ENCODE results near the gene MFSD2B. TPM values are rescaled to one million over a fixed set of nuclear protein-coding genes. Genes with fewer than 3 reads are reported as not detected.

The MFSD2B gene
- total RNA-seq: 0.14 TPM in 1 of 2 replicates, not detected in the other

- peaks cover 45% of the 10 kb centered on the region for H3K27me3 Mint-ChIP-seq
- no peaks in the 10 kb centered on the region for H3K36me3 Mint-ChIP-seq (ENCODE audit: low read depth)
- no peak within 1 kb of the TSS for H3K27ac Mint-ChIP-seq
- no peak within 1 kb of the TSS for H3K4me3 Mint-ChIP-seq
- no peak for DNase-seq
- H3K4me1 Mint-ChIP-seq: peaks cover 2% of the 10 kb centered on the region
- H3K9me3 Mint-ChIP-seq: no peaks in the 10 kb centered on the region
- intact Hi-C loops (cut with micrococcal nuclease): no loop called here
Observed at GRCh38 chr2:24009680-24010476, at the start of gene MFSD2B. TSS of gene MFSD2B (plus strand) at chr2:24010085. CDS start at chr2:24010097, 12 bp downstream.

GRCh38 chr2:23967846-23968245 lies 42.0 kb upstream of the MFSD2B start:
- H3K4me1 Mint-ChIP-seq: no peaks in the 10 kb centered on the region
- H3K27ac Mint-ChIP-seq: no peak overlapping the region
- intact Hi-C loops (cut with micrococcal nuclease): no loop called here
- H3K9me3 Mint-ChIP-seq: no peaks in the 10 kb centered on the region
- no peaks in the 10 kb centered on the region for H3K27me3 Mint-ChIP-seq
- H3K36me3 Mint-ChIP-seq (ENCODE audit: low read depth): peaks cover 3% of the 10 kb centered on the region
- H3K4me3 Mint-ChIP-seq: no peak overlapping the region
- no peak for DNase-seq

- intact Hi-C loops (cut with micrococcal nuclease): no loop called here
- Mint-ChIP-seq H3K4me3 (no peak overlapping the region), H3K4me1 (no peaks in the 10 kb centered on the region), H3K27me3 (no peaks in the 10 kb centered on the region), H3K36me3 (ENCODE audit: low read depth) (peaks cover 8% of the 10 kb centered on the region), H3K27ac (no peak overlapping the region), H3K9me3 (no peaks in the 10 kb centered on the region)
- no peak for DNase-seq
Observed at GRCh38 chr2:23976883-23977282, 33.0 kb upstream of the MFSD2B start.

DNA sequence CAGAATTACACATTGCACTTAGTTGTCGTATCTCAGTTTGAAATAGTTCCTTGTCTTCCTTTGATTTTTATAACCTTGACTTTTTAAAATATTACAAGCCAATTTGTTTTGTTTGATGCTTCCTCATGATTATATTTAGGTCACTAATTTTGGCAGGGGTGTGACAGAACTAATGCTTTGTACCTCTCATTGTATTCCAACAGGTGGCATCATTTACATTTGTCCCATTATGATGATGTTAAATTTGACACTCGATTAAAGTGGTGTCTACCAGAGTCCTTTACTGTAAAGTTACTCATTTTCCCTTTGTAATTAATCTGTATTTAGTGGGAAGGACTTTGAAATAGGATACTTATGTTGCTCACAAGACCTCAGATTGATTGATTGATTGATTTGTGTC lies 21.5 kb upstream of the MFSD2B start:
- no peaks in the 10 kb centered on the region for H3K4me1 Mint-ChIP-seq
- no peak overlapping the region for H3K27ac Mint-ChIP-seq
- H3K27me3 Mint-ChIP-seq: no peaks in the 10 kb centered on the region
- no peak overlapping the region for H3K4me3 Mint-ChIP-seq
- no peaks in the 10 kb centered on the region for H3K9me3 Mint-ChIP-seq
- peaks cover 1% of the 10 kb centered on the region for H3K36me3 Mint-ChIP-seq (ENCODE audit: low read depth)
- intact Hi-C loops (cut with micrococcal nuclease): loop anchor here (1.0 kb wide), 1 partner anchor 96 kb away; the partner anchor contains the start of gene TP53I3
- DNase-seq: no peak

- intact Hi-C loops (cut with micrococcal nuclease): no loop called here
- Mint-ChIP-seq H3K4me1 (no peaks in the 10 kb centered on the region), H3K4me3 (no peak overlapping the region), H3K36me3 (ENCODE audit: low read depth) (no peaks in the 10 kb centered on the region), H3K9me3 (no peaks in the 10 kb centered on the region), H3K27me3 (no peaks in the 10 kb centered on the region), H3K27ac (no peak overlapping the region)
- DNase-seq: no peak
Observed at GRCh38 chr2:23992931-23993330, 17.0 kb upstream of the MFSD2B start.

GRCh38 chr2:23993736-23994269 lies 16.1 kb upstream of the MFSD2B start:
- intact Hi-C loops (cut with micrococcal nuclease): no loop called here
- no peaks in the 10 kb centered on the region for H3K9me3 Mint-ChIP-seq
- H3K4me3 Mint-ChIP-seq: no peak overlapping the region
- no peak for DNase-seq
- H3K27ac Mint-ChIP-seq: no peak overlapping the region
- H3K4me1 Mint-ChIP-seq: no peaks in the 10 kb centered on the region
- H3K36me3 Mint-ChIP-seq (ENCODE audit: low read depth): peaks cover 2% of the 10 kb centered on the region
- no peaks in the 10 kb centered on the region for H3K27me3 Mint-ChIP-seq

GRCh38 chr2:23994567-23994966 lies 15.3 kb upstream of the MFSD2B start:
- Mint-ChIP-seq H3K36me3 (ENCODE audit: low read depth) (peaks cover 2% of the 10 kb centered on the region), H3K27me3 (no peaks in the 10 kb centered on the region), H3K9me3 (no peaks in the 10 kb centered on the region), H3K4me3 (no peak overlapping the region), H3K4me1 (no peaks in the 10 kb centered on the region), H3K27ac (no peak overlapping the region)
- DNase-seq: no peak
- intact Hi-C loops (cut with micrococcal nuclease): no loop called here

DNA sequence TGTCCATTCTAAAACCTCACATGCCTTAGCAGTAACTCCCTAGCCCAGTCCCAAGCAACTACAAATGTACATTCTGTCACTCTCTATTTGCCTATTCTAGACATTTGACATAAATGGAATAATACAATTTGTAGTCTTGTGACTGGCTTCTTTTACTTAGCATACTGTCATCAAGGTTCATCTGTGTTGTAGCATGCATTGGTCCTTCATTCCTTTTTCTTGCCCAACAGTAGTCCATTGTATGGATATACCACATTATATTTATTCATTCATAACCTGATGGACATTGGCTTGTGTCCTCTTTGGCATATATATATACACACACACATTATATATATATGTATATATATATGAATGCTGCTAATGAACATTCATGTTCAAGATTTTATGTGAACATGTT lies 2.2 kb upstream of the MFSD2B start:
- Mint-ChIP-seq H3K27ac (no peak overlapping the region), H3K9me3 (no peaks in the 10 kb centered on the region), H3K36me3 (ENCODE audit: low read depth) (no peaks in the 10 kb centered on the region), H3K4me1 (peaks cover 2% of the 10 kb centered on the region), H3K27me3 (peaks cover 34% of the 10 kb centered on the region), H3K4me3 (no peak overlapping the region)
- no peak for DNase-seq
- intact Hi-C loops (cut with micrococcal nuclease): no loop called here

DNA sequence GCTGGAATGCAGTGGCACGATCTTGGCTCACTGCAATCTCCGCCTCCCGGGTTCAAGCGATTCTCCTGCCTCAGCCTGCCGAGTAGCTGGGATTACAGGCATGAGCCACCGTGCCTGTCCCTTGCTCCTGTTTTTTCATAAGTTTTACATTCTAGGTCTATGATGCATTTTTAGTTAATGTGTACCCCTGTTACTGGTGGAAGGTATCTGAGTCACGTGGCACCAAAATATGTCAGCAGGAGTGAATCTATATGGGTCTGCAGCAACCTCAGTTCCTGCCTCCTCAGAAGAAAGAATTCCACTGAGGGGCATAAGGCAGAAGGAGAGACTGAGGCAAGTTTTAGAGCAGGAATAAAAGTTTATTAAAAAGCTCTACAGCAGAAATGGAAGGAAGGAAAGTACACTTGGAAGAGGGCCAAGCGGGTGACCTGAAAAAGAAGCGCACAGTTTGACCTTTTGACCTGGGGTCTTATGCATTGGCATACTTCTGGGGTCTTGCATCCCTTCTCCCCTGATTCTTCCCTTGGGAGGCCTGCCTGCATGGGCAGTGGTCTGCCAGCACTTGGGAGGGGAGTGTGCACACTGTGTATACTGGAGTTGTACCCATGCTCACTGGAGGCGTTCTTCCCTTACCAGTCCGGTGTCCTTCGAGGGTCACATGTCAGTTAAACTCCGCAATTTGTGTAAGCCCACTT lies 1.1 kb upstream of the MFSD2B start:
- H3K9me3 Mint-ChIP-seq: no peaks in the 10 kb centered on the region
- peaks cover 2% of the 10 kb centered on the region for H3K4me1 Mint-ChIP-seq
- no peak for DNase-seq
- peaks cover 42% of the 10 kb centered on the region for H3K27me3 Mint-ChIP-seq
- no peak overlapping the region for H3K27ac Mint-ChIP-seq
- H3K4me3 Mint-ChIP-seq: no peak overlapping the region
- H3K36me3 Mint-ChIP-seq (ENCODE audit: low read depth): no peaks in the 10 kb centered on the region
- intact Hi-C loops (cut with micrococcal nuclease): no loop called here

DNA sequence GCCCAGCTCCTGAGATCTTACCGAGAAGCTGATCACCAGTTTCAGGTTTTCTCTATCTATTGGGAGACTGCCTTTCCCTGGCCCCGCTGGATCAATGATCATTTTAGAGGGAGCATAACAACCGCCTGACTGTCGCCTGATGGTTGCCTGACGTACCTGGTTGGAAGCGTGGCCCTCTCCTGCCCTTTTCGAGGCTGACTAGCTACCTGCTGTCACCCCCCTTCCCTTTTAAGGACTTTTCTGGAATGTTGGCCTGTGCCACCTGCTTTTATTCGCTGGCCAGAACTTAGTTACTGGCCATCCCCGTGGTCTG lies 562 bp upstream of the MFSD2B start:
- Mint-ChIP-seq H3K27ac (no peak overlapping the region), H3K4me1 (peaks cover 2% of the 10 kb centered on the region), H3K36me3 (ENCODE audit: low read depth) (no peaks in the 10 kb centered on the region), H3K4me3 (no peak overlapping the region), H3K9me3 (no peaks in the 10 kb centered on the region), H3K27me3 (peaks cover 42% of the 10 kb centered on the region)
- intact Hi-C loops (cut with micrococcal nuclease): no loop called here
- no peak for DNase-seq

DNA sequence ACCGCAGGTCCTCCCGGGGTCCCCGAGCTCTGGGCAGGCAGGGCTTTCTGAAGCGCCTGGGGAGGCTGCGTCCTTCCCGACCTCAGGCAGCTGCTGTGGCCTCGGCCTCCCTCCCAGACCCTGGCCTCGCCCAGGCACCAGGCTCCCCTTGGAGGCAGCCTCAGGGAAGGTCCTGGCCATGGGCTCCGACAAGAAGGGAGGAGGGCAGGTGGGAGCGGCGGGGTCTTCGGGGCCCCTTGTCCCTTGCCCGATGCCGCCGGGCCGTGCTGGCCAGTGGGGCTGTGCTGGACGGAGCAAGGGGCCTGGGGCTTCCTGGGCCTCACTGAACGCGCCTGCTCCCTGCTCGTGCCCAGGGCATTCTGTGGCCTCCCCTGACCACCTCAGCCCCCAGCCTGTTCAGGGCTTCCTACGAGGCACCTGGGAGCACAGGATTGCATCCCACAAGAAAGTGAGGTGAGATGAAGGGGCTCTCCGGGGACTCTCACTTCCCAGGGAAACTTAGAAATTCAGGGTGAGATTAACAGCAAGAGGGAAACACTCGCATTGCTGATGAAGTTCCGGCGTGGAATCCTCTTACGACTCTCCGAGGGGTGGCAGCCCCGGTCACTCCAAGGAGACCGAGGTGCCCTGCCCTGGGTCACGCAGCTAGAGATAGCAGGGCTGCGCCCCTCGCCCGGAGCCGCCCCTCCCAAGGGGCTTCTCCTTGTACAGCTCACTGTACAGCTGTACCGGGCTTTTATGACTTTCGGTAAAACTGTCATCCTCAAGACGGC lies 778 bp downstream of the MFSD2B start:
- Mint-ChIP-seq H3K36me3 (ENCODE audit: low read depth) (no peaks in the 10 kb centered on the region), H3K27me3 (peaks cover 45% of the 10 kb centered on the region), H3K4me1 (peaks cover 2% of the 10 kb centered on the region), H3K4me3 (no peak overlapping the region), H3K27ac (no peak overlapping the region), H3K9me3 (no peaks in the 10 kb centered on the region)
- intact Hi-C loops (cut with micrococcal nuclease): no loop called here
- no peak for DNase-seq

GRCh38 chr2:24011250-24012104 lies 1.6 kb downstream of the MFSD2B start:
- no peak for DNase-seq
- H3K4me1 Mint-ChIP-seq: peaks cover 2% of the 10 kb centered on the region
- intact Hi-C loops (cut with micrococcal nuclease): no loop called here
- H3K9me3 Mint-ChIP-seq: no peaks in the 10 kb centered on the region
- no peak overlapping the region for H3K4me3 Mint-ChIP-seq
- H3K27me3 Mint-ChIP-seq: peaks cover 45% of the 10 kb centered on the region
- H3K36me3 Mint-ChIP-seq (ENCODE audit: low read depth): no peaks in the 10 kb centered on the region
- no peak overlapping the region for H3K27ac Mint-ChIP-seq

GRCh38 chr2:24012521-24013188 lies 2.8 kb downstream of the MFSD2B start:
- Mint-ChIP-seq H3K27me3 (peaks cover 42% of the 10 kb centered on the region), H3K4me1 (peaks cover 2% of the 10 kb centered on the region), H3K27ac (no peak overlapping the region), H3K9me3 (no peaks in the 10 kb centered on the region), H3K36me3 (ENCODE audit: low read depth) (no peaks in the 10 kb centered on the region), H3K4me3 (no peak overlapping the region)
- intact Hi-C loops (cut with micrococcal nuclease): no loop called here
- DNase-seq: no peak

Data from activated CD4-positive, alpha-beta T cell treated with anti-CD3 and anti-CD28 coated beads, Interleukin-2, amount 10 ng/mL, durations not matched to agents 24 days and 14 days (primary cell).